OCI-LY3 (cell line): Measurements from ENCODE around the gene LMX1B.

Experiments
- H2AFZ ChIP-seq: fragments of 200-600, 300-600 bp; shearing (Covaris generic); 2 replicates; pipeline ENCODE4 v1.6.0; 2014; ENCODE audit warnings: antibody characterized with exemption, low read depth, low read length
- H3K27ac ChIP-seq: fragments of 200-600, 300-600 bp; sonication (generic); 2 replicates; pipeline ENCODE4 v1.5.1; 2014; ENCODE audit warnings: mild to moderate bottlenecking, low read length, moderate library complexity, mixed read lengths
- H3K27me3 ChIP-seq: fragments of 200-600, 300-600 bp; sonication (generic); 2 replicates; pipeline ENCODE4 v1.6.1; 2014; ENCODE audit warnings: low read depth, low read length, mixed read lengths
- H3K36me3 ChIP-seq: fragments of 200-600, 300-600 bp; sonication (generic); replicated peaks from 2 replicates; pipeline ENCODE3; 2014; ENCODE audit warnings: low read depth, low read length, mixed read lengths
- H3K4me1 ChIP-seq: fragments of 300-600, 200-600 bp; sonication (generic); 2 replicates; pipeline ENCODE4 v1.6.1; 2014; ENCODE audit warnings: low read length, mixed read lengths
- H3K4me2 ChIP-seq: fragments of 200-600, 300-600 bp; sonication (generic); 2 replicates; pipeline ENCODE4 v1.6.1; 2014; ENCODE audit warnings: low read length, mixed read lengths
- H3K4me3 ChIP-seq: fragments of 300-600, 200-600 bp; sonication (generic); 2 replicates; pipeline ENCODE4 v1.5.1; 2014; ENCODE audit warnings: antibody characterized with exemption, mild to moderate bottlenecking, low read length, moderate library complexity
- H3K79me2 ChIP-seq: fragments of 300-600, 200-600 bp; shearing (Covaris generic); 2 replicates; pipeline ENCODE4 v1.6.1; 2014; ENCODE audit warnings: mild to moderate bottlenecking, low read length, mixed read lengths
- H3K9ac ChIP-seq: fragments of 300-600, 200-600 bp; shearing (Covaris generic); 2 replicates; pipeline ENCODE4 v1.6.0; 2014; ENCODE audit warnings: mild to moderate bottlenecking, low read length, moderate library complexity
- H3K9me3 ChIP-seq: fragments of 200-600, 300-600 bp; shearing (Covaris generic); 2 replicates; pipeline ENCODE4 v1.6.1; 2014; ENCODE audit warnings: low read length, mixed read lengths; ENCODE audit not compliant: insufficient read depth
- H4K20me1 ChIP-seq: fragments of 200-600, 300-600 bp; sonication (generic); 2 replicates; pipeline ENCODE4 v1.6.1; 2016; ENCODE audit warnings: low read length, mixed read lengths; ENCODE audit not compliant: insufficient read depth
- CTCF ChIP-seq: fragments of 200-600, 300-600 bp; sonication (generic); IDR thresholded peaks from 2 replicates; pipeline ENCODE4 v1.5.1; 2014; ENCODE audit warnings: antibody characterized with exemption, low read length, low read depth
- EZH2phosphoT487 ChIP-seq: fragments of 200-600 bp; shearing (Covaris generic); IDR thresholded peaks from 2 replicates; pipeline ENCODE4 v1.6.1; 2018; ENCODE audit warnings: antibody characterized with exemption, mixed run types, low read depth

LMX1B gene

GRCh38 chr9:126636983-126637798 is 23.5 kb downstream of the LMX1B start:
- no peaks in the 10 kb centered on the region for H3K79me2 ChIP-seq
- H3K9me3 ChIP-seq, result no peaks in the 10 kb centered on the region
- no peaks in the 10 kb centered on the region for H3K27me3 ChIP-seq
- no peaks in the 10 kb centered on the region for H3K4me1 ChIP-seq
- H3K27ac ChIP-seq, result no peak overlapping the region
- H3K4me2 ChIP-seq, result no peak overlapping the region
- H3K9ac ChIP-seq, result no peak overlapping the region
- TF ChIP-seq CTCF, result no peak
- TF ChIP-seq EZH2phosphoT487, result no peak
- no peak overlapping the region for H2AFZ ChIP-seq
- no peak overlapping the region for H3K4me3 ChIP-seq
- H3K36me3 ChIP-seq, result no peaks in the 10 kb centered on the region
- no peaks in the 10 kb centered on the region for H4K20me1 ChIP-seq

- TF ChIP-seq EZH2phosphoT487 (no peak), CTCF (no peak)
- Histone ChIP-seq H3K27ac (no peak overlapping the region), H3K27me3 (peaks cover 10% of the 10 kb centered on the region), H3K4me1 (no peaks in the 10 kb centered on the region), H3K4me3 (no peak overlapping the region), H3K9me3 (no peaks in the 10 kb centered on the region), H2AFZ (no peak overlapping the region), H3K9ac (no peak overlapping the region), H4K20me1 (no peaks in the 10 kb centered on the region), H3K4me2 (no peak overlapping the region), H3K36me3 (no peaks in the 10 kb centered on the region), H3K79me2 (no peaks in the 10 kb centered on the region)
Observed at GRCh38 chr9:126638571-126639132, 24.9 kb downstream of the LMX1B start.

GRCh38 chr9:126639318-126640000 is 25.7 kb downstream of the LMX1B start:
- Histone ChIP-seq H3K4me3 (no peak overlapping the region), H3K27me3 (peaks cover 14% of the 10 kb centered on the region), H3K9ac (no peak overlapping the region), H3K4me1 (no peaks in the 10 kb centered on the region), H3K79me2 (no peaks in the 10 kb centered on the region), H2AFZ (no peak overlapping the region), H3K36me3 (no peaks in the 10 kb centered on the region), H3K9me3 (no peaks in the 10 kb centered on the region), H4K20me1 (no peaks in the 10 kb centered on the region), H3K27ac (no peak overlapping the region), H3K4me2 (no peak overlapping the region)
- TF ChIP-seq CTCF (no peak), EZH2phosphoT487 (no peak)
